ENCODE results near the gene WWOX. TPM values are rescaled to one million over a fixed set of nuclear protein-coding genes. Genes with fewer than 3 reads are reported as not detected.

The WWOX gene
- total and polyA plus RNA-seq, 2 of the 4 experiments (the other 2 are of a cell fraction), result 2.7 to 5.4 TPM

GRCh38 chr16:78576941-78577340 is 477.5 kb downstream of the WWOX start:
- H4K8ac ChIP-seq (ENCODE audit: low read depth in 2 of 2, low read length in 2 of 2), result no peak overlapping the region
- H2AK9ac ChIP-seq (replicated peaks; ENCODE audit: low read depth, low read length, poor library complexity), result no peak overlapping the region
- intact Hi-C loops (cut with micrococcal nuclease), result no loop called here
- no peak overlapping the region for H3K27ac ChIP-seq (ENCODE audit: insufficient read depth, low read length)
- H2BK5ac ChIP-seq (ENCODE audit: low read depth, low read length, poor library complexity, severe bottlenecking), result no peak overlapping the region
- H3K36me3 ChIP-seq (ENCODE audit: control insufficient read depth, insufficient read depth, low read length), result no peaks in the 10 kb centered on the region
- dilution Hi-C loops (cut with HindIII; ENCODE audit: low sequenced_read_pairs, unreplicated experiment), result no loop called here
- H3K79me1 ChIP-seq (ENCODE audit: low read depth in 1 of 2, low read length in 2 of 2), result no peaks in the 10 kb centered on the region
- no peak overlapping the region for H3K56ac ChIP-seq (ENCODE audit: extremely low read depth, insufficient read depth, low read length)
- H2BK20ac ChIP-seq (ENCODE audit: low read depth, low read length), result no peak overlapping the region
- no peak for DNase-seq
- in situ Hi-C loops (cut with MboI; ENCODE audit: low sequenced_read_pairs), result no loop called here
- POLR2A ChIA-PET (ENCODE audit: unreplicated experiment), result no interaction called here
- H2AFZ ChIP-seq (replicated peaks; ENCODE audit: low read length, poor library complexity), result no peak overlapping the region
- no peak overlapping the region for H3K18ac ChIP-seq (ENCODE audit: low read depth, low read length)
- no peak overlapping the region for H3K23ac ChIP-seq (ENCODE audit: low read depth, low read length)
- H3K4me2 ChIP-seq (ENCODE audit: low read depth, low read length), result no peak overlapping the region
- H3K9me3 ChIP-seq (ENCODE audit: control insufficient read depth, insufficient read depth, low read length), result peaks cover 9% of the 10 kb centered on the region
- no peak overlapping the region for H3K9ac ChIP-seq (ENCODE audit: low read depth, low read length)
- CTCF ChIA-PET, result interaction anchor here (0.6 kb wide), 1 partner anchor 42 kb away, joined by 4 read pairs; no protein-coding TSS in a partner anchor
- H2AK5ac ChIP-seq (ENCODE audit: low read depth, low read length), result no peak overlapping the region
- H3K4me1 ChIP-seq (ENCODE audit: control insufficient read depth, insufficient read depth, low read length), result no peaks in the 10 kb centered on the region
- H3K27me3 ChIP-seq (ENCODE audit: control insufficient read depth, insufficient read depth, low read length), result no peaks in the 10 kb centered on the region
- H3K9me1 ChIP-seq (ENCODE audit: insufficient read depth, low read length), result no peaks in the 10 kb centered on the region
- no peak overlapping the region for H3K4me3 ChIP-seq (ENCODE audit: insufficient read depth, low read depth, low read length)
- no peaks in the 10 kb centered on the region for H4K20me1 ChIP-seq (ENCODE audit: insufficient read depth, low read length)
- no peak for ATAC-seq (ENCODE audit: low read depth)
- H4K91ac ChIP-seq (ENCODE audit: insufficient read depth, low read depth, low read length), result no peak overlapping the region
- H2BK120ac ChIP-seq (ENCODE audit: low read depth, low read length), result no peak overlapping the region
- no peak overlapping the region for H4K5ac ChIP-seq (ENCODE audit: low read depth, low read length)
- no peak overlapping the region for H3K4ac ChIP-seq (ENCODE audit: low read depth, low read length)
- H2BK15ac ChIP-seq (ENCODE audit: low read depth, low read length), result no peak overlapping the region
- TF ChIP-seq POLR2A (IDR thresholded peaks at IDR 0.05; ENCODE audit: low read depth, low read length), result no peak
- no peak overlapping the region for H3K14ac ChIP-seq (replicated peaks; ENCODE audit: low read depth, low read length)
- no TSS peak for BruUV-seq (replicated peaks)
